ENCODE data around the gene ACSS2.

DNA sequence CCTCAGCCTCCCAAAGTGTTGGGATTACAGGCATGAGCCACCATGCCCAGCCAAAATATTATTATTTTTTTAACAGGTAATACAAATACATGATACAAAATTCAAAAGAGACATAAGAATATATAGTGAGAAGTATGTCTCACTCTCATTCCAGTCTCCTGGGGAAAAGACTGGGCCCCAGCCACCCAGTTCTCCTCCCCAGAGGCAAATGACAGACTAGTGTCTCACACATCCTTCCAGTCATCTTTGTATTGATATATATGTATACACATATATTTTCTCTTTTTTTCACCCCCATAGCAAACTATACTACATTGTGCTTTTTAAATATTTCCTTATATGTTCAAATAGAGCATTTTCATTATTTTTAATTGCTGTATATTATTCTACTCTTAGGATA is 70.9 kb downstream of the ACSS2 start:
- TF ChIP-seq POLR2A (IDR thresholded peaks at IDR 0.05; ENCODE audit: low read length) (no peak), GATA1 (IDR thresholded peaks at IDR 0.05; ENCODE audit: low read depth, low read length) (no peak)

All from erythroblast (primary cell).